Stimulated activated CD4-positive, alpha-beta T cell treated with anti-CD3 and anti-CD28 coated beads, Interleukin-15, amount 100 ng/mL, for 48 hours (primary cell): ENCODE data around the gene FGF14.

ENCODE experiments used
- DNase-seq, 2 donors: peaks; one replicate each; pipeline ENCODE4 v3.0.0-alpha.2; 2020; ENCODE audit warnings: low read depth in 2 of 2

Gene FGF14

DNA sequence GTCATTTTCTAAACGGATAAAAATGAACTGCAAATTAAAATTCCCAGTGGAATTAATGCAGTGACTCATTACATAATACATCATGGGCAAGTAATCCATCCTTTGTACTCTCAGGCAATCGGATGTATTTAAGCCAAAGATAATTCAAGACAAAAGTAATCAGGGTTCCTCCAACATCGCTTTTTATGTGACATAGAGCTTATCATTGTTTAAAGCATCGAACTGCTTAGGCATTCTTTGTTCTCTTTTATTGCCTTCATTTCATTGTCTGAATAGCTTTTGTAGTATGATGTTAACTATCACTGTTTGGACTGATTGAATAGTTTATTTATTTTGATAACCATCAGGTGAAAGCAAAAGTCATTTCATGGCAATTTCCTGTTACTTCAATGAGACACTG lies 740.0 kb downstream of the FGF14 start:
- no peak for DNase-seq
